Spleen (tissue), 7 donors: Measurements from ENCODE around the gene GTF2B.

Source experiments
- CTCF ChIP-seq, 11 experiments: fragments of 200-600 bp in 7 of 11; fragments of 450-650 bp in 4 of 11; sonication (generic) in 4 of 11; IDR thresholded peaks in 8 of 11; conservative IDR thresholded peaks in 3 of 11; 1 replicate in 7 of 11; 2 replicates in 4 of 11; pipeline versions ENCODE4 v1.4.0 to v1.8.0; 2016 to 2021; ENCODE audit warnings: antibody characterized with exemption in 11 of 11, inconsistent platforms in 4 of 11, mild to moderate bottlenecking in 1 of 11
- POLR2A ChIP-seq, 3 donors: fragments of 450-650 bp; IDR thresholded peaks; one replicate each; pipeline ENCODE4 v1.5.1; 2017; ENCODE audit warnings: antibody characterized with exemption in 3 of 3, mild to moderate bottlenecking in 1 of 3
- donor health status: DM: no; HTN: no; CAD: no; lungs with moderate emphysema.
- donor health status: DM: no; HTN: no; CAD: no.
- donor health status: DM: no; HTN: no; CAD: no.

- TF ChIP-seq CTCF (IDR thresholded peaks at IDR 0.05 in 8 of 11, conservative IDR thresholded peaks at IDR 0.05 in 3 of 11) = no peak
- TF ChIP-seq POLR2A (IDR thresholded peaks at IDR 0.05) = no peak
These were observed 25.5 kb upstream of the GTF2B start for GRCh38 chr1:88916883-88917282.
